IMR-90 (cell line): ENCODE results near the gene LYZL2. TPM values are rescaled to one million over a fixed set of nuclear protein-coding genes. Genes with fewer than 3 reads are reported as not detected.
"Not testable (repeated sequence)": the region's sequence is repeated elsewhere in the genome, so short reads cannot be mapped to it uniquely, and the experiment has no call there.

Experiments used
- ATAC-seq: fragments of 200-7000 bp; cut with Tn5 transposase; 2 replicates; pipeline ENCODE4 v1.9.1; 2020; ENCODE audit warnings: low read depth, mild to moderate bottlenecking, moderate library complexity
- BruUV-seq: library from RNA; stranded (reverse); fragments of 400-500 nt; replicated peaks from 2 replicates; lab custom pipeline; 2021; lab: Mats Ljungman, UMichigan
- CTCF ChIA-PET: fragments of 300-600 bp; formaldehyde crosslinking; extraction: SDS; loops from one replicate; lab custom pipeline; 2021; ENCODE audit warnings: antibody characterized with exemption; lab: Yijun Ruan, JAX
- POLR2A ChIA-PET: fragments of 300-600 bp; sonication (Branson Sonifier 250); formaldehyde crosslinking; loops from one replicate; lab custom pipeline; 2022; ENCODE audit warnings: antibody characterized with exemption; ENCODE audit not compliant: unreplicated experiment; lab: Charles Lee
- DNase-seq: peaks from one replicate; pipeline ENCODE4 v3.0.0; 2013
- H2AFZ ChIP-seq: replicated peaks from 2 replicates; pipeline ENCODE3; 2013; ENCODE audit warnings: low read length, mild to moderate bottlenecking; ENCODE audit not compliant: poor library complexity
- H2AK5ac ChIP-seq: 2 replicates; pipeline ENCODE4 v1.6.1; 2013; ENCODE audit warnings: low read depth, low read length, inconsistent platforms
- H2AK9ac ChIP-seq: replicated peaks from 2 replicates; pipeline ENCODE3; 2013; ENCODE audit warnings: mild to moderate bottlenecking, low read depth, low read length, moderate library complexity; ENCODE audit not compliant: poor library complexity
- H2BK120ac ChIP-seq: 2 replicates; pipeline ENCODE4 v1.6.1; 2013; ENCODE audit warnings: low read depth, low read length, inconsistent platforms
- H2BK15ac ChIP-seq: 3 replicates; pipeline ENCODE4 v1.6.1; 2013; ENCODE audit warnings: low read depth, low read length, inconsistent platforms
- H2BK20ac ChIP-seq: 2 replicates; pipeline ENCODE4 v1.6.1; 2013; ENCODE audit warnings: low read depth, mild to moderate bottlenecking, inconsistent platforms, low read length, moderate library complexity
- H2BK5ac ChIP-seq: 2 replicates; pipeline ENCODE4 v1.6.1; 2013; ENCODE audit warnings: mild to moderate bottlenecking, low read depth, low read length, inconsistent platforms; ENCODE audit not compliant: poor library complexity, severe bottlenecking
- H3K14ac ChIP-seq: replicated peaks from 2 replicates; pipeline ENCODE4 v1.6.1; 2013; ENCODE audit warnings: low read depth, low read length, inconsistent platforms
- H3K18ac ChIP-seq: 2 replicates; pipeline ENCODE4 v1.6.1; 2013; ENCODE audit warnings: low read depth, low read length, control low read depth
- H3K23ac ChIP-seq: 2 replicates; pipeline ENCODE4 v1.6.1; 2013; ENCODE audit warnings: low read depth, low read length, inconsistent platforms
- H3K27ac ChIP-seq: 2 replicates; pipeline ENCODE4 v1.5.1; 2013; ENCODE audit warnings: mild to moderate bottlenecking, control low read depth, low read length; ENCODE audit not compliant: insufficient read depth
- H3K27me3 ChIP-seq: 2 replicates; pipeline ENCODE4 v1.6.1; 2013; ENCODE audit warnings: low read length; ENCODE audit not compliant: control insufficient read depth, insufficient read depth
- H3K36me3 ChIP-seq: 2 replicates; pipeline ENCODE4 v1.6.1; 2013; ENCODE audit warnings: low read length, mixed read lengths; ENCODE audit not compliant: control insufficient read depth, insufficient read depth
- H3K4ac ChIP-seq: 2 replicates; pipeline ENCODE4 v1.6.1; 2013; ENCODE audit warnings: low read depth, low read length, inconsistent platforms
- H3K4me1 ChIP-seq: 2 replicates; pipeline ENCODE4 v1.6.1; 2013; ENCODE audit warnings: low read length, mixed read lengths; ENCODE audit not compliant: control insufficient read depth, insufficient read depth
- H3K4me2 ChIP-seq: 2 replicates; pipeline ENCODE4 v1.6.1; 2013; ENCODE audit warnings: low read depth, mild to moderate bottlenecking, control low read depth, low read length, moderate library complexity
- H3K4me3 ChIP-seq: 2 replicates; pipeline ENCODE4 v1.5.1; 2013; ENCODE audit warnings: low read depth, mild to moderate bottlenecking, control low read depth, low read length, moderate library complexity; ENCODE audit not compliant: insufficient read depth
- H3K56ac ChIP-seq: 2 replicates; pipeline ENCODE4 v1.6.1; 2013; ENCODE audit warnings: low read length, inconsistent platforms; ENCODE audit not compliant: insufficient read depth; ENCODE audit errors: extremely low read depth
- H3K79me1 ChIP-seq, 2 experiments: 2 replicates each; pipeline ENCODE4 v1.6.1; 2013; ENCODE audit warnings: low read length in 2 of 2, inconsistent platforms in 1 of 2, low read depth in 1 of 2
- H3K9ac ChIP-seq: 2 replicates; pipeline ENCODE4 v1.6.1; 2013; ENCODE audit warnings: low read depth, low read length, control low read depth
- H3K9me1 ChIP-seq: 2 replicates; pipeline ENCODE4 v1.6.1; 2013; ENCODE audit warnings: low read length, inconsistent platforms; ENCODE audit not compliant: insufficient read depth
- H3K9me3 ChIP-seq: 2 replicates; pipeline ENCODE4 v1.6.1; 2013; ENCODE audit warnings: low read length; ENCODE audit not compliant: control insufficient read depth, insufficient read depth
- H4K20me1 ChIP-seq: 2 replicates; pipeline ENCODE4 v1.6.1; 2013; ENCODE audit warnings: low read length, inconsistent platforms; ENCODE audit not compliant: insufficient read depth
- H4K5ac ChIP-seq: 2 replicates; pipeline ENCODE4 v1.6.1; 2013; ENCODE audit warnings: mild to moderate bottlenecking, low read depth, low read length, control low read depth
- H4K8ac ChIP-seq, 2 experiments: 2 replicates each; pipeline ENCODE4 v1.6.1; 2013; ENCODE audit warnings: low read depth in 2 of 2, low read length in 2 of 2, control low read depth in 1 of 2, inconsistent platforms in 1 of 2
- H4K91ac ChIP-seq: 2 replicates; pipeline ENCODE4 v1.6.1; 2013; ENCODE audit warnings: low read depth, low read length, inconsistent platforms; ENCODE audit not compliant: insufficient read depth
- WGBS, 2 experiments: methylation state at CpG; one replicate each; pipeline versions ENCODE4 v1.1.5 to v1.1.7; 2013; ENCODE audit warnings: missing lambda C conversion rate in 2 of 2; ENCODE audit not compliant: insufficient read length in 1 of 2; ENCODE audit errors: extremely low coverage in 2 of 2; 5-methylcytosine and 5-hydroxymethylcytosine counted together
- dilution Hi-C: fragments of 300-500 bp; cut with HindIII; formaldehyde crosslinking; loops from one replicate; pipeline ENCODE4 v1.14.3; 2018; ENCODE audit warnings: low sequenced_read_pairs; ENCODE audit not compliant: unreplicated experiment
- in situ Hi-C: fragments of 300-500 bp; cut with MboI; formaldehyde crosslinking; loops from 3 replicates; pipeline ENCODE4 v1.14.3; 2019; ENCODE audit warnings: low sequenced_read_pairs, inconsistent platforms, mixed read lengths
- intact Hi-C: fragments of 100-400 bp; cut with micrococcal nuclease; formaldehyde crosslinking; loops from 2 replicates; pipeline ENCODE4 v1.10.0; 2022
- polyA plus RNA-seq, 3 experiments: library from polyadenylated mRNA; depleted of rRNA; stranded (reverse); fragments of >200 nt; gene quantifications; 2 replicates each; pipeline ENCODE4 v1.2.3, GENCODE V29; 2012; ENCODE audit warnings: low replicate concordance in 1 of 3
- total RNA-seq: library from RNA; depleted of rRNA; stranded (reverse); fragments of >200 nt; gene quantifications from 2 replicates; pipeline ENCODE4 v1.2.3, GENCODE V29; 2012

Gene LYZL2
- total and polyA plus RNA-seq, 2 of the 4 experiments (the other 2 are of a cell fraction), result not detected

DNA sequence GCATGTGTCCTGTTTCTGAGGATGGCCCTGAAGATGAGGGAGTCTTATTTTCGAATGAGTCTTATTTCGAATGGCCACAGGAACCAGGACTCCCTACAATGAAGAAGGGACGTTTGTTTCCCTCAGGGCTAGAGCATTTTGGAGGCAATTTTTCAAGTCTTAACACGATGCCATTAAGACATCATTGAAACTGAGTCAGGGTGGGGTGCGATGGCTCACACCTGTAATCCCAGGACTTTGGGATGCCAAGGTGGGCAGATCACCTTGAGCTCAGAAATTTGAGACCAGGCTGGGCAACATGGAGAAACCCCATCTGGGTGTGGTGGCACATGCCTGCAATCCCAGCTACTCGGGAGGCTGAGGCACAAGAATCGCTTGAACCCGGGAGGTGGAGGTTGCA lies 18.5 kb downstream of the LYZL2 start:
- H3K4me3 ChIP-seq, H2AK5ac ChIP-seq, H3K9me1 ChIP-seq, H2BK5ac ChIP-seq, H3K4me1 ChIP-seq, H3K79me1 ChIP-seq, intact Hi-C loops, H3K36me3 ChIP-seq, H2AFZ ChIP-seq, H2BK15ac ChIP-seq, H3K23ac ChIP-seq, H3K18ac ChIP-seq, DNase-seq, H3K4ac ChIP-seq, H3K9me3 ChIP-seq, H2BK20ac ChIP-seq, ATAC-seq, H3K14ac ChIP-seq, H4K20me1 ChIP-seq, in situ Hi-C loops, H4K5ac ChIP-seq, H3K56ac ChIP-seq, H2BK120ac ChIP-seq, H2AK9ac ChIP-seq, H4K8ac ChIP-seq, H3K4me2 ChIP-seq, CTCF ChIA-PET, H3K27ac ChIP-seq, H3K9ac ChIP-seq, dilution Hi-C loops, H3K27me3 ChIP-seq, BruUV-seq, H4K91ac ChIP-seq, POLR2A ChIA-PET: not testable (repeated sequence)
- 75% methylated on average over 5 of the region's 8 CpGs; no CpG with 5 or more reads in 1 of the 2 experiments for WGBS, 2 experiments
